Measurements from ENCODE around the gene ROBO4. TPM values are rescaled to one million over a fixed set of nuclear protein-coding genes. Genes with fewer than 3 reads are reported as not detected.

The ROBO4 gene
- polyA plus RNA-seq, 1 donor = 5.1 TPM

DNA sequence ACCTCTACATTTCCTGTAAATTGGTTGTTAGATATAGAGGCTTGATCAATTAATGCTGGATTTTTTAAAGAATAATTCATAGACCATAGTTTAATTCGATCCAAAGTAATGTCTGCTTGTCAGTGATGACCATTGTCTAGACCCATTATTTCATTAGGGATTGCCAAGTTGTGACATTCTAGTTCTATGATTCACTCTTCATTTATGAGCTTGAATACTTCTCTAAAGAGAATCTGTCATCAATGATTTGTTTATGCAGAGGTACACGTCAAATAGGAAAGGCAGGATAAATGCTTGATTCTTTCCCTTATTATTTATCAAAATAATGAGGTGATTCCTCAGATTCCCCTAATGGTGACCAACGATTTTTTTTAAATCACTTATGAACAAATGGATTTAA, 56.5 kb downstream of the ROBO4 start:
- no peak for DNase-seq
- Histone ChIP-seq H3K27me3 (ENCODE audit: control insufficient read depth, insufficient read depth, low read length) (peaks cover 89% of the 10 kb centered on the region), H3K4me3 (ENCODE audit: low read length) (no peak overlapping the region), H3K4me1 (ENCODE audit: control insufficient read depth, insufficient read depth, low read length) (peaks cover 4% of the 10 kb centered on the region), H3K36me3 (ENCODE audit: control insufficient read depth, insufficient read depth, low read length) (no peaks in the 10 kb centered on the region), H3K9me3 (ENCODE audit: control insufficient read depth, low read depth, low read length) (no peaks in the 10 kb centered on the region), H3K27ac (ENCODE audit: low read length) (no peak overlapping the region)
- 18% methylated on average over 2 of the region's 3 CpGs for WGBS (ENCODE audit: insufficient coverage, low lambda C conversion rate)

GRCh38 chr11:124840666-124841065, 57.0 kb downstream of the ROBO4 start:
- Histone ChIP-seq H3K27me3 (ENCODE audit: control insufficient read depth, insufficient read depth, low read length) (peaks cover 84% of the 10 kb centered on the region), H3K9me3 (ENCODE audit: control insufficient read depth, low read depth, low read length) (no peaks in the 10 kb centered on the region), H3K27ac (ENCODE audit: low read length) (no peak overlapping the region), H3K4me1 (ENCODE audit: control insufficient read depth, insufficient read depth, low read length) (peaks cover 4% of the 10 kb centered on the region), H3K36me3 (ENCODE audit: control insufficient read depth, insufficient read depth, low read length) (no peaks in the 10 kb centered on the region), H3K4me3 (ENCODE audit: low read length) (no peak overlapping the region)
- 40% methylated on average over 1 of the region's 1 CpG for whole genome bisulfite sequencing (ENCODE audit: insufficient coverage, low lambda C conversion rate)
- DNase-seq = no peak

DNA sequence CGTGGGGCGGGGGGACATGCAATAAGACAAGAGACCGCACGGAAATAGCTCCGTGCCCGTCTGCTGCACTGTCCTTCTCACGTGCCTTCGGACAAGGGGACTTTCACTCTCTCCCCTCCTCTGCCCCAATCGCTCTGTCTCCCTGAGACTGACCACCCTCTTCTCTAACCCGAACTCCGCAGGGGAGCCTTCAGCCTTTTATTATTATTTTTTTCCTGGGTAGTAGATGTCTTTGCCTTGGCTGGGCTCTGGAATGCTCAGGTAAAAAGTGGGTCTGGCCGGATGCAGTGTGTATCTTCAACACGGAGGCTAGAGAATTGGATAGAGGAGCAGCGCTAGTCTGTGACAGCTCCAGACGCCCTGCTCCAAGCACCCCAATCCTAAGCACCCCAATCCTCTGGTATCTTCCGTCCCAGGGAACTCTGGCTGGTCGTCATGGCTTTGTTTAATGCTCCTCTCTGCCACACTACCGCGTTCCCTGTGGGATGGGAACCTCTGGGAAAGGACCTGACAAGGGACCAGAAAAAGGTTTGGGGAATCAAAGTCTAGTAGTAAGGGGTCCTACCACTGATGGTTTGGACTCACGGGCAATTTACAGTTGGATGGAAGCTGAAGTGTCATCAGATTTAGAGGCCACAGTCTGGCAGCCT, 57.6 kb downstream of the ROBO4 start:
- no peak for DNase-seq
- Histone ChIP-seq H3K27me3 (ENCODE audit: control insufficient read depth, insufficient read depth, low read length) (peaks cover 78% of the 10 kb centered on the region), H3K9me3 (ENCODE audit: control insufficient read depth, low read depth, low read length) (no peaks in the 10 kb centered on the region), H3K4me1 (ENCODE audit: control insufficient read depth, insufficient read depth, low read length) (peaks cover 4% of the 10 kb centered on the region), H3K36me3 (ENCODE audit: control insufficient read depth, insufficient read depth, low read length) (no peaks in the 10 kb centered on the region), H3K4me3 (ENCODE audit: low read length) (no peak overlapping the region), H3K27ac (ENCODE audit: low read length) (no peak overlapping the region)
- WGBS (ENCODE audit: insufficient coverage, low lambda C conversion rate) = no CpG with 5 or more reads among the region's 20 CpGs

GRCh38 chr11:124839128-124839971, 58.3 kb downstream of the ROBO4 start:
- WGBS (ENCODE audit: insufficient coverage, low lambda C conversion rate) = no CpG with 5 or more reads among the region's 87 CpGs
- DNase-seq = peak in 1 of 2 donors; percentile 9
- peaks cover 4% of the 10 kb centered on the region for H3K4me1 ChIP-seq (ENCODE audit: control insufficient read depth, insufficient read depth, low read length)
- peaks cover 71% of the 10 kb centered on the region for H3K27me3 ChIP-seq (ENCODE audit: control insufficient read depth, insufficient read depth, low read length)
- H3K27ac ChIP-seq (ENCODE audit: low read length) = no peak overlapping the region
- H3K4me3 ChIP-seq (ENCODE audit: low read length) = no peak overlapping the region
- no peaks in the 10 kb centered on the region for H3K9me3 ChIP-seq (ENCODE audit: control insufficient read depth, low read depth, low read length)
- H3K36me3 ChIP-seq (ENCODE audit: control insufficient read depth, insufficient read depth, low read length) = no peaks in the 10 kb centered on the region

DNA sequence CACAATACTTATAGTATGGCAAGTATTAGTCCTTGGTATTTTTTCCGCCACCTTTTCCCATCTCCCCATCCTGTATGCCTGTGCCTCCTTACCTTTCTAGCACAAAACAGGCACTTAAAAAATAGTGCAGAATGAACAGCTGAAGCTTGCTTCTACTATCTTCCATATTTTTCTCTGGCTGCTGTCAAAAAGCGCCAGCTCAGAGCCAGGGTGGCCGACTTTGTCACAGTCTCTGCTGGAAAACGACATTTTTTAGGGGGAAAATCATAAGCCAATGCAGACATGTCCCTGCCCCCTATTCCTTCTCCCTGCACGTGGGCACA, 58.9 kb downstream of the ROBO4 start:
- no peak overlapping the region for H3K4me3 ChIP-seq (ENCODE audit: low read length)

GRCh38 chr11:124837491-124837856, 60.2 kb downstream of the ROBO4 start:
- peaks cover 58% of the 10 kb centered on the region for H3K27me3 ChIP-seq (ENCODE audit: control insufficient read depth, insufficient read depth, low read length)
- H3K4me3 ChIP-seq (ENCODE audit: low read length) = no peak overlapping the region
- H3K27ac ChIP-seq (ENCODE audit: low read length) = no peak overlapping the region
- 0% methylated on average over 1 of the region's 3 CpGs for WGBS (ENCODE audit: insufficient coverage, low lambda C conversion rate)
- peak; percentile 17 to 47 for DNase-seq
- no peaks in the 10 kb centered on the region for H3K36me3 ChIP-seq (ENCODE audit: control insufficient read depth, insufficient read depth, low read length)
- H3K4me1 ChIP-seq (ENCODE audit: control insufficient read depth, insufficient read depth, low read length) = peaks cover 4% of the 10 kb centered on the region
- no peaks in the 10 kb centered on the region for H3K9me3 ChIP-seq (ENCODE audit: control insufficient read depth, low read depth, low read length)

More for the DNA sequence above, 58.9 kb downstream of the ROBO4 start:
- Histone ChIP-seq H3K4me1 (ENCODE audit: control insufficient read depth, insufficient read depth, low read length) (peaks cover 4% of the 10 kb centered on the region), H3K27ac (ENCODE audit: low read length) (no peak overlapping the region), H3K9me3 (ENCODE audit: control insufficient read depth, low read depth, low read length) (no peaks in the 10 kb centered on the region), H3K27me3 (ENCODE audit: control insufficient read depth, insufficient read depth, low read length) (peaks cover 65% of the 10 kb centered on the region), H3K36me3 (ENCODE audit: control insufficient read depth, insufficient read depth, low read length) (no peaks in the 10 kb centered on the region)
- DNase-seq = no peak
- 75% methylated on average over 1 of the region's 5 CpGs for WGBS (ENCODE audit: insufficient coverage, low lambda C conversion rate)

- Histone ChIP-seq H3K4me1 (ENCODE audit: control insufficient read depth, insufficient read depth, low read length) (peaks cover 4% of the 10 kb centered on the region), H3K27ac (ENCODE audit: low read length) (no peak overlapping the region), H3K9me3 (ENCODE audit: control insufficient read depth, low read depth, low read length) (no peaks in the 10 kb centered on the region), H3K36me3 (ENCODE audit: control insufficient read depth, insufficient read depth, low read length) (no peaks in the 10 kb centered on the region), H3K4me3 (ENCODE audit: low read length) (no peak overlapping the region), H3K27me3 (ENCODE audit: control insufficient read depth, insufficient read depth, low read length) (peaks cover 52% of the 10 kb centered on the region)
- WGBS (ENCODE audit: insufficient coverage, low lambda C conversion rate) = 83% methylated on average over 1 of the region's 8 CpGs
- no peak for DNase-seq
Observed at GRCh38 chr11:124835918-124836317, 61.7 kb downstream of the ROBO4 start.

- Histone ChIP-seq H3K36me3 (ENCODE audit: control insufficient read depth, insufficient read depth, low read length) (no peaks in the 10 kb centered on the region), H3K27me3 (ENCODE audit: control insufficient read depth, insufficient read depth, low read length) (peaks cover 43% of the 10 kb centered on the region), H3K4me3 (ENCODE audit: low read length) (no peak overlapping the region), H3K27ac (ENCODE audit: low read length) (no peak overlapping the region), H3K9me3 (ENCODE audit: control insufficient read depth, low read depth, low read length) (no peaks in the 10 kb centered on the region), H3K4me1 (ENCODE audit: control insufficient read depth, insufficient read depth, low read length) (peaks cover 4% of the 10 kb centered on the region)
- no CpG with 5 or more reads among the region's 3 CpGs for WGBS (ENCODE audit: insufficient coverage, low lambda C conversion rate)
- no peak for DNase-seq
Observed at GRCh38 chr11:124834526-124835180, 63.0 kb downstream of the ROBO4 start.

Other genes with a start within 250 kb of the ROBO4 start
- 48.1 TPM for gene SIAE, start 224.1 kb downstream of the ROBO4 start, polyA plus RNA-seq
- 7.4 TPM for gene SPA17, start 224.0 kb downstream of the ROBO4 start, polyA plus RNA-seq
- gene NRGN, start 157.9 kb downstream of the ROBO4 start, polyA plus RNA-seq = 2.1 TPM
- 5.0 TPM for gene VSIG2, start 145.6 kb downstream of the ROBO4 start, polyA plus RNA-seq
- gene ESAM, start 135.6 kb downstream of the ROBO4 start, polyA plus RNA-seq = 15.0 TPM
- gene MSANTD2, start 97.5 kb downstream of the ROBO4 start, polyA plus RNA-seq = 23.2 TPM
- 17.3 TPM for gene ROBO3, start 32.4 kb downstream of the ROBO4 start, polyA plus RNA-seq
- gene HEPN1, start 21.4 kb upstream of the ROBO4 start, polyA plus RNA-seq = not detected
- gene HEPACAM, start 38.2 kb upstream of the ROBO4 start, polyA plus RNA-seq = 0.04 TPM
- 2.5 TPM for gene CCDC15, start 56.3 kb upstream of the ROBO4 start, polyA plus RNA-seq
- gene SLC37A2, start 165.4 kb upstream of the ROBO4 start, polyA plus RNA-seq = 91.1 TPM
- gene TMEM218, start 213.8 kb upstream of the ROBO4 start, polyA plus RNA-seq = 29.1 TPM